DOHH2 (cell line): Measurements from ENCODE around the gene PRKCSH.

Experiments used
- H3F3A ChIP-seq: fragments of 200-600 bp; sonication (generic), shearing (Covaris generic); 2 replicates; pipeline ENCODE4 v1.6.0; 2016; ENCODE audit warnings: antibody characterized with exemption, mild to moderate bottlenecking; ENCODE audit not compliant: control insufficient read depth, insufficient read depth
- H3K27ac ChIP-seq: fragments of 200-600 bp; sonication (generic); 2 replicates; pipeline ENCODE4 v1.5.1; 2014; ENCODE audit warnings: low read depth, mild to moderate bottlenecking, low read length, moderate library complexity
- H3K27me3 ChIP-seq: fragments of 200-600 bp; sonication (generic); 2 replicates; pipeline ENCODE4 v1.6.1; 2014; ENCODE audit warnings: mild to moderate bottlenecking, low read length, mixed read lengths; ENCODE audit not compliant: control insufficient read depth
- H3K36me3 ChIP-seq: fragments of 200-600 bp; sonication (generic); 2 replicates; pipeline ENCODE4 v1.6.1; 2014; ENCODE audit warnings: mild to moderate bottlenecking, low read length, moderate library complexity, mixed read lengths; ENCODE audit not compliant: control insufficient read depth
- H3K4me1 ChIP-seq: fragments of 200-600 bp; sonication (generic); 2 replicates; pipeline ENCODE4 v1.6.1; 2014; ENCODE audit warnings: mild to moderate bottlenecking, low read length, mixed read lengths; ENCODE audit not compliant: control insufficient read depth
- H3K4me2 ChIP-seq: fragments of 200-600 bp; sonication (generic); 2 replicates; pipeline ENCODE4 v1.6.0; 2014; ENCODE audit warnings: mild to moderate bottlenecking, low read length, moderate library complexity
- H3K4me3 ChIP-seq: fragments of 200-600 bp; sonication (generic); 2 replicates; pipeline ENCODE4 v1.5.1; 2014; ENCODE audit warnings: mild to moderate bottlenecking, low read length, mixed read lengths
- H3K79me2 ChIP-seq: fragments of 200-600 bp; sonication (generic); 2 replicates; pipeline ENCODE4 v1.6.1; 2014; ENCODE audit warnings: mild to moderate bottlenecking, low read length, mixed read lengths; ENCODE audit not compliant: control insufficient read depth
- H3K9me2 ChIP-seq: fragments of 200-600 bp; sonication (generic); replicated peaks from 2 replicates; pipeline ENCODE4 v1.6.1; 2014; ENCODE audit warnings: mild to moderate bottlenecking, low read length, mixed read lengths; ENCODE audit not compliant: control insufficient read depth
- H3K9me3 ChIP-seq: fragments of 200-600 bp; sonication (generic); 2 replicates; pipeline ENCODE4 v1.6.1; 2014; ENCODE audit warnings: antibody characterized with exemption, low read length, mixed read lengths; ENCODE audit not compliant: control insufficient read depth, insufficient read depth
- H4K20me1 ChIP-seq: fragments of 200-600 bp; sonication (generic); 2 replicates; pipeline ENCODE4 v1.6.0; 2014; ENCODE audit warnings: low read depth, mild to moderate bottlenecking, antibody characterized with exemption, low read length, moderate library complexity; ENCODE audit not compliant: control insufficient read depth, insufficient read depth
- EZH2phosphoT487 ChIP-seq: fragments of 200-600 bp; sonication (generic); IDR thresholded peaks from 2 replicates; pipeline ENCODE4 v1.6.1; 2017; ENCODE audit warnings: borderline replicate concordance, mild to moderate bottlenecking, antibody characterized with exemption, low read length, moderate library complexity, mixed read lengths
- TF ChIP-seq, protein P1 (sequence below): fragments of 200-600 bp; sonication (generic); IDR thresholded peaks from one replicate; pipeline ENCODE4 v1.5.1; 2014; ENCODE audit warnings: antibody characterized with exemption, mild to moderate bottlenecking, low read depth, low read length; ENCODE audit not compliant: poor library complexity, severe bottlenecking

The PRKCSH gene

DNA sequence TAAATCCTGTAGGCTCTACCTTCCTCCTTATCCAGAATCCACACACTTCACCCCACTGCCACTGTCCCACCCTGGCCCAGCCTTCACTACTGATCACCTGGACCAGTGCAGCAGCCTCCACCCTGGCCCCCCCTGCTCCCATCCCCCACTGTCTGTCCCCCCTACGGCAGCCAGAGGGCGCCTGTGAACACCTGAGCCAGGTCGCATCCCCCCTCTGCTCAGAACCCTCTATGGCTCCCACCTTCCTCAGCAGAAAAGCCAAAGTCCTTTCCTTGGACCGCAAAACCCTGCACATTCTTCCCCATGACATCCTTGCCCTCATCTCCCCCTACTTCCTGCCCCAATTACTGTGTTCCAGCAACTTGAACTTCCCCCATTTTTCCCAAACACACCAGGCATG is 24.8 kb downstream of the PRKCSH start:
- Histone ChIP-seq H4K20me1 (no peaks in the 10 kb centered on the region), H3K36me3 (no peaks in the 10 kb centered on the region), H3K4me2 (no peak overlapping the region), H3K27ac (no peak overlapping the region), H3K27me3 (0 out of 2 replicates have a peak, but pooled peaks cover 3% of the 10 kb centered on the region), H3K9me2 (no peaks in the 10 kb centered on the region), H3K9me3 (no peaks in the 10 kb centered on the region), H3K4me1 (peaks cover 6% of the 10 kb centered on the region; the same call in 1 of the 2 replicates), H3F3A (no peaks in the 10 kb centered on the region), H3K79me2 (no peaks in the 10 kb centered on the region), H3K4me3 (no peak overlapping the region)
- TF ChIP-seq EZH2phosphoT487, result no peak
- TF ChIP-seq, protein P1, sequence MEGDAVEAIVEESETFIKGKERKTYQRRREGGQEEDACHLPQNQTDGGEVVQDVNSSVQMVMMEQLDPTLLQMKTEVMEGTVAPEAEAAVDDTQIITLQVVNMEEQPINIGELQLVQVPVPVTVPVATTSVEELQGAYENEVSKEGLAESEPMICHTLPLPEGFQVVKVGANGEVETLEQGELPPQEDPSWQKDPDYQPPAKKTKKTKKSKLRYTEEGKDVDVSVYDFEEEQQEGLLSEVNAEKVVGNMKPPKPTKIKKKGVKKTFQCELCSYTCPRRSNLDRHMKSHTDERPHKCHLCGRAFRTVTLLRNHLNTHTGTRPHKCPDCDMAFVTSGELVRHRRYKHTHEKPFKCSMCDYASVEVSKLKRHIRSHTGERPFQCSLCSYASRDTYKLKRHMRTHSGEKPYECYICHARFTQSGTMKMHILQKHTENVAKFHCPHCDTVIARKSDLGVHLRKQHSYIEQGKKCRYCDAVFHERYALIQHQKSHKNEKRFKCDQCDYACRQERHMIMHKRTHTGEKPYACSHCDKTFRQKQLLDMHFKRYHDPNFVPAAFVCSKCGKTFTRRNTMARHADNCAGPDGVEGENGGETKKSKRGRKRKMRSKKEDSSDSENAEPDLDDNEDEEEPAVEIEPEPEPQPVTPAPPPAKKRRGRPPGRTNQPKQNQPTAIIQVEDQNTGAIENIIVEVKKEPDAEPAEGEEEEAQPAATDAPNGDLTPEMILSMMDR, result peak; percentile 66

DNA sequence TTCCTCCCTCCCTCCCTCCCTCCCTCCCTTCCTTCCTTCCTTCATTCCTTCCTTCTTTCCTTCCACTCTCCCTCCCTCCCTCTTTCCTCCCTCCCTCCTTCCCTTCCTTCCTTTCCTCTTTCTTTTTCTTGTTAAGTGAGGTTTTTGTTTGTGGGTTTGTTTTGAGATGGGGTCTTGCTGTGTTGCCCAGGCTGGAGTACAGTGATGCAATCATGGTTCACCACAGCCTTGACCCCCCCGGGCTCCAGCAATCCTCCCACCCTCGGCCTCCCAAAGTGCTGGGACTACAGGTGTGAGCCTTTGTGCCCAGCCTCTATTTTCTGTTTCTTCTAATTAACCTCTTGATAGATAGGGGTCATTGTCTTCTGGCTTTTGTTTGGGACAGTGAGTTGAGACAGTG is 26.0 kb downstream of the PRKCSH start:
- H3K9me3 ChIP-seq, result no peaks in the 10 kb centered on the region
- no peaks in the 10 kb centered on the region for H3K9me2 ChIP-seq
- no peak overlapping the region for H3K4me3 ChIP-seq
- H3F3A ChIP-seq, result no peaks in the 10 kb centered on the region
- no peaks in the 10 kb centered on the region for H3K79me2 ChIP-seq
- TF ChIP-seq EZH2phosphoT487, result no peak
- TF ChIP-seq, protein P1, result no peak
- H4K20me1 ChIP-seq, result no peaks in the 10 kb centered on the region
- H3K27ac ChIP-seq, result no peak overlapping the region
- H3K27me3 ChIP-seq, result 0 out of 2 replicates have a peak, but pooled peaks cover 3% of the 10 kb centered on the region
- no peaks in the 10 kb centered on the region for H3K36me3 ChIP-seq
- no peak overlapping the region for H3K4me2 ChIP-seq
- H3K4me1 ChIP-seq, result peaks cover 6% of the 10 kb centered on the region; the same call in 1 of the 2 replicates

GRCh38 chr19:11463391-11463790 is 28.0 kb downstream of the PRKCSH start:
- no peak overlapping the region for H3K4me3 ChIP-seq
- no peaks in the 10 kb centered on the region for H4K20me1 ChIP-seq
- H3K4me2 ChIP-seq, result no peak overlapping the region
- H3K27me3 ChIP-seq, result 0 out of 2 replicates have a peak, but pooled peaks cover 3% of the 10 kb centered on the region
- no peaks in the 10 kb centered on the region for H3K36me3 ChIP-seq
- H3K27ac ChIP-seq, result no peak overlapping the region
- peaks cover 6% of the 10 kb centered on the region; the same call in 1 of the 2 replicates for H3K4me1 ChIP-seq
- H3K9me3 ChIP-seq, result no peaks in the 10 kb centered on the region
- no peak for TF ChIP-seq EZH2phosphoT487
- TF ChIP-seq, protein P1, result no peak
- no peaks in the 10 kb centered on the region for H3K9me2 ChIP-seq
- no peaks in the 10 kb centered on the region for H3F3A ChIP-seq
- H3K79me2 ChIP-seq, result no peaks in the 10 kb centered on the region
